Bronchial epithelial cell (primary cell): ENCODE data around the gene CCDC12. TPM values are rescaled to one million over a fixed set of nuclear protein-coding genes. Genes with fewer than 3 reads are reported as not detected.
A peak's percentile ranks its signal among the peaks of the same experiment; 100 is the strongest.

Experiments
- DNase-seq: peaks from one replicate; pipeline ENCODE4 v3.0.0-alpha.2; 2010; ENCODE audit warnings: low read depth
- FAIRE-seq: peaks from 2 replicates; lab custom pipeline; 2011; peaks lifted over from hg19 to GRCh38; lab: Jason Lieb, UNC
- H3K27me3 ChIP-seq: 2 replicates; pipeline ENCODE4 v1.5.1; 2011; ENCODE audit warnings: low read length; ENCODE audit not compliant: control insufficient read depth, insufficient read depth
- H3K36me3 ChIP-seq: 2 replicates; pipeline ENCODE4 v1.5.1; 2011; ENCODE audit warnings: low read length; ENCODE audit not compliant: control insufficient read depth, insufficient read depth
- H3K4me3 ChIP-seq: 2 replicates; pipeline ENCODE4 v1.5.1; 2011; ENCODE audit warnings: mild to moderate bottlenecking, low read depth, low read length, control low read depth
- CTCF ChIP-seq: IDR thresholded peaks from 2 replicates; pipeline ENCODE4 v1.5.1; 2011; ENCODE audit warnings: mild to moderate bottlenecking, moderate library complexity, low read length, control low read depth, inconsistent platforms; ENCODE audit not compliant: insufficient read depth, severe bottlenecking
- total RNA-seq: library from RNA; depleted of rRNA; stranded (reverse); fragments of >200 nt; gene quantifications from 2 replicates; pipeline ENCODE4 v1.2.1, GENCODE V29; 2014

CCDC12 gene
- total RNA-seq, 1 donor from 2014 or later, result 39.2 TPM

DNA sequence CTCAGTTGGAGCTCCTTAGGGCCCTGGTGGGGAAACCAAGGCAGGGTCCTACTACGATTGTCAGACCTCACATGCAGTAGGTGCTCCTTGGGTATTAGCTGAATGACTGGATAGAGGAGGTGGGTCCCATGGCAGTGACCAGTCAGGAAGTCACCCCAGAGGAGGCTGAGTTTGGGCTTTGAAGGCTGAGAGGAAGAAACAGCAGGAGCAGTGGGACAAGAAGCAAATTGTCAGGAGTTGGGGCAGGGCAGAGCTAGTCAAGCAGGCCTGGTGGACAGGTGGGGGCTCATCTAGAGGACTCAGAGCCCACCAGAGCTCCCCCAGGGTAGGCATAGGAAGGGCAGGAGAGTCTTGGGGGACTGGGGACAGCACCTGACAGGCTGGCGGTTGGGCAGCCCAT, 6.0 kb upstream of the CCDC12 start:
- no peak for TF ChIP-seq CTCF
- H3K4me3 ChIP-seq, result no peak overlapping the region
- no peak for FAIRE-seq

GRCh38 chr3:46981932-46982471, 5.5 kb upstream of the CCDC12 start:
- no peak for FAIRE-seq
- TF ChIP-seq CTCF, result no peak
- Histone ChIP-seq H3K4me3 (peak overlapping the region; percentile 11), H3K36me3 (peaks cover 1% of the 10 kb centered on the region), H3K27me3 (no peaks in the 10 kb centered on the region)
- DNase-seq, result peak; percentile 65

More for the DNA sequence above, 6.0 kb upstream of the CCDC12 start:
- no peak for DNase-seq
- H3K27me3 ChIP-seq, result no peaks in the 10 kb centered on the region
- peaks cover 1% of the 10 kb centered on the region for H3K36me3 ChIP-seq

- FAIRE-seq (no peak), DNase-seq (no peak)
- no peak for TF ChIP-seq CTCF
- no peaks in the 10 kb centered on the region for H3K27me3 ChIP-seq
- H3K4me3 ChIP-seq, result peak overlapping the region; percentile 72
- H3K36me3 ChIP-seq, result no peaks in the 10 kb centered on the region
These were observed 3.5 kb upstream of the CCDC12 start for GRCh38 chr3:46979958-46980497.

DNA sequence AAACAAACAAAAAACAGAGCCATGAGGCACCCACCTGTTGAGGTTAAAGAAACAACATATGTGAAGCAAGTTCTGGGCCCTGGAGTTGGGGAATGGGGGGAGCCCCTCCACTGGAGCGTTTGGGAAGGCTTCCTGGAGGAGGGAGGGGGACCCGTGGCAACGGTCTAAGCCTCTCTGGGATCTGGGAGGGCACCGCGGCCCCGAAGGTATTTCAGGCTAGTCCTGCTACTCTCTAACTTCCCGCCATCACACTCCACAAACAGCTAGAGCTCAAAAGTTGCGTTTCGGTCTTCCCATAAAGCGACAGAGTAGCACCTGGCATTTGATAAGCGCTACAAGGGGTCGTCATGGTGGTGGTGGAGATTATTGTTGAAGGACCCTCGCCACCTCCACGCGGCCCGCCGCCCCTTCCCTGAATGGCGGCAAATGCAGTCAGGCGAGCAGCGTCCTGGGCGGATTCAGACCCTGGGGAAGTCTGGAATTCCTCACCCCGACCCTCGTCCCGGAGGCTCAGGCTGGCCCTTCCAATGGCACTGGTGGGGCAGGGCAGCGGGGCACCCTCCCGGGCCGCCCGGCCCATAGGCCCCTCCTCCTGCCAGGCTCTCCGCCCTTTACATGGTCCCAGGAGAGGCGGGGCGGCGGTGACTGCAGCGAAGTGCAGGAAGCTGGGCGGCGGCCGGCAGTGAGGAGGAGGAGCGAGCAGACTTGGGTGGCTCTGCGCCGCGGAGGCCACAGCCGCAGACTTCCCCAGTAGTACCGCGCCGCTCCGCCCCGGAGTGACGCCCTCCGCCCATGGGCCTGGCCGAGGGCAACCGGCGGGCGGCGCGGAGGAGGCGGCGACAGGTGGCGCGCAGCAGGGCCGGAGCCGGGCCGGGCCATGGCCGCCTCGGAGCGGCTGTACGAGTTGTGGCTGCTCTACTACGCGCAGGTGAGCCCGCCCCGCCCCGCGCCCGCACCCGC, 2.7 kb upstream of the CCDC12 start, which contains the start of gene NBEAL2:
TSS of gene NBEAL2 (plus strand) at position 682 of the 960 bp plus-strand sequence. CDS start at position 878, 196 bp downstream.
- H3K27me3 ChIP-seq, result no peaks in the 10 kb centered on the region
- peak within 1 kb of the TSS; percentile 72 for H3K4me3 ChIP-seq
- no peak for TF ChIP-seq CTCF
- peaks cover 3% of the 10 kb centered on the region for H3K36me3 ChIP-seq
- FAIRE-seq (no peak), DNase-seq (peak; percentile 82)

DNA sequence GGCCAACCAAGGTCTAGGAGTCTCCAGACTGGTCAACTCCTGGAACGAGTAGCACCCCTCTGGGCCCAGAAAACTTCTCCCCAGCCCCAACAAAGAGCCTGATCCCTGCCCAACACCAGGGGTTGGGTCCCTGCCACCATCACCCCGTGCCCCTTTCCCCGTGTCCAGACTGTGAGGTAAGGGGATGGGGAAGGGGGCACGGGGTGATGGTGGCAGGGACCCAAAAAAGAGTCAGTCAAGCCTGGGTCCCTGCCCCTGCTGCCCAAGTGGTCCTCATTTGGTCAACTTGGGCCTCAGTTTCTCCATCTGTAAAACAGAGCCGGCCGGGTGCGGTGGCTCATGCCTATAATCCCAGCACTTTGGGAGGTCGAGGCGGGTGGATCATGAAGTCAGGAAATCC, 1.8 kb upstream of the CCDC12 start:
- FAIRE-seq, result no peak

More for the DNA sequence above, 1.8 kb upstream of the CCDC12 start:
- no peak overlapping the region for H3K4me3 ChIP-seq
- TF ChIP-seq CTCF, result no peak
- no peak for DNase-seq
- peaks cover 3% of the 10 kb centered on the region for H3K36me3 ChIP-seq
- H3K27me3 ChIP-seq, result no peaks in the 10 kb centered on the region
